ENCODE measurements around the gene STAT6. TPM values are rescaled to one million over a fixed set of nuclear protein-coding genes. Genes with fewer than 3 reads are reported as not detected.
"Not testable (repeated sequence)": the region's sequence is repeated elsewhere in the genome, so short reads cannot be mapped to it uniquely, and the experiment has no call there.

STAT6 gene
- total RNA-seq, 2 donors from 2014 or later = 158 to 198 TPM

DNA sequence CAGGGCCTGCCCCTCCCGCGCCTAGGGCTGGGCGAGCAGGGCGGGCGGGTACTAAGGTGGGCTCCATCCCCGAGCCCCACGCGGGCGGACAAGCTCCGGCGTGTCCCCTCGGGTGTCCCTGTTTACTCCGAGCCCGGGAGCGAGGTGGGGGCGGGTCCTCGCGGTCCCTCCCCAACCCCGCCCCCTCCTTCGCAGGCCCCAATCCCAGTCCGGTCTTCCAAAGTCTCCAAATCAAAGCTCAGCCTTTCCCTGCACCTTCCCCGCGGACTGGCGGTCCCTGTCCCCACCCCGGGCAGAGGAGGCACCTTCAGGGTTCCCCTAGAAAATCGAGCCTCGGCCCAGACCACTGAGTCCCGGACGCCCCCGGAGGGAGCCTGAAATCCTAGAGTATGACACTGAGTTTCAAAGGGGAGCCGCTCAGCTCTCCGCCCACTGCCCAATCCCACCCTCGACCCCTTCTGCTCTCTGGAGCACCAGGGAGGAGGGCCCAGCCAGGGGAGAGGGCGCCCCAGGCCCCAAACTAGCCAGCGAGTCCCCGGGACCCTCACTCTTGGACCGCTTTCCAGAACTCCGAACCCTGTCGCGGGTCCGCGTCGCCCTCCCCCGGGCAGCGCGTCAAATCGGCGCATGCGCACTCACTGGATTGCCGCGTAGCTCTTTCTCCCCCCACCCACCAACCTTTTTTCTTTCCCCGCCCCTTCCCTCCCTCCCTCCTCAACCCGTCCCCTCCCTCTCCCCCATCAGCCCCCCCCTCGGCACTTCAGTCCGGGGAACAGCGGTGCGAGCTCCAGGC lies 16.8 kb upstream of the STAT6 start, which contains the start of gene LRP1:
TSS of gene LRP1 (plus strand) at position 758 of the 793 bp plus-strand sequence. CDS start 482 bp downstream, outside the sequence.
- Mint-ChIP-seq H3K4me3 (peak within 1 kb of the TSS; percentile 77), H3K4me1 (ENCODE audit: low read depth in 2 of 2) (peaks cover 6 to 7% of the 10 kb centered on the region in 2 donors), H3K9me3 (no peaks in the 10 kb centered on the region), H3K27ac (peak within 1 kb of the TSS in 1 of 2 donors; percentile 47), H3K36me3 (peaks cover 6% of the 10 kb centered on the region), H3K27me3 (peaks cover 22 to 37% of the 10 kb centered on the region in 2 donors)
- ATAC-seq = peak; percentile 67 to 76
- DNase-seq (ENCODE audit: low spot score) = peak; percentile 63

GRCh38 chr12:57127101-57127725 lies 16.1 kb upstream of the STAT6 start:
- H3K4me1 Mint-ChIP-seq (ENCODE audit: low read depth in 2 of 2) = peaks cover 6 to 7% of the 10 kb centered on the region in 2 donors
- peaks cover 22 to 37% of the 10 kb centered on the region in 2 donors for H3K27me3 Mint-ChIP-seq
- H3K4me3 Mint-ChIP-seq = peak overlapping the region; percentile 77
- no peaks in the 10 kb centered on the region for H3K9me3 Mint-ChIP-seq
- H3K27ac Mint-ChIP-seq = peak overlapping the region in 1 of 2 donors; percentile 47
- DNase-seq (ENCODE audit: low spot score) (peak; percentile 55), ATAC-seq (no peak)
- peaks cover 6% of the 10 kb centered on the region for H3K36me3 Mint-ChIP-seq

- Mint-ChIP-seq H3K27ac (no peak overlapping the region), H3K9me3 (no peaks in the 10 kb centered on the region), H3K4me3 (peak overlapping the region; percentile 77), H3K36me3 (peaks cover 6% of the 10 kb centered on the region), H3K4me1 (ENCODE audit: low read depth in 2 of 2) (peaks cover 6 to 7% of the 10 kb centered on the region in 2 donors), H3K27me3 (peaks cover 18 to 33% of the 10 kb centered on the region in 2 donors)
- no peak for ATAC-seq
- DNase-seq (ENCODE audit: low spot score) = peak; percentile 23
Measured at GRCh38 chr12:57126561-57126960, 15.4 kb upstream of the STAT6 start.

DNA sequence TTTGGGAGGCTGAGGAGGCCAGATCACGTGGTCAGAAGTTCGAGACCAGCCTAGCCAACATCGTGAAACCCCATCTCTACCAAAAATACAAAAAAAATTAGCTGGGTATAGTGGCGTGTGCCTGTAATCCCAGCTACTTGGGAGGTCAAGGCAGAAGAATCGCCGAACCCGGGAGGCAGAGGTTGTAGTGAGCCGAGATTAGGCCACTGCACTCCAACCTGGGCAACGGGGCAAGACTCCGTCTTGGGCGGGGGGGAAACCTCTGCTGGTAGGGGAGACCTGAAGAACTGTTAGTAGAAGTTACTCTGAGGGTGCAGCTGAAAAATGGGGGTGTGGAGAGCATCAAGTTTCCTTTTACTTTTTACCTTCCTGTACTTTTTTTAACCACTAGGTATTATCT lies 14.9 kb upstream of the STAT6 start:
- Mint-ChIP-seq H3K9me3 (no peaks in the 10 kb centered on the region), H3K4me3 (no peak overlapping the region), H3K27me3 (peaks cover 15 to 28% of the 10 kb centered on the region in 2 donors), H3K4me1 (ENCODE audit: low read depth in 2 of 2) (peaks cover 6 to 7% of the 10 kb centered on the region in 2 donors), H3K36me3 (peaks cover 6% of the 10 kb centered on the region), H3K27ac (no peak overlapping the region)
- DNase-seq (ENCODE audit: low spot score) (peak; percentile 31), ATAC-seq (no peak)

- H3K36me3 Mint-ChIP-seq = peaks cover 6% of the 10 kb centered on the region
- no peaks in the 10 kb centered on the region for H3K9me3 Mint-ChIP-seq
- H3K4me3 Mint-ChIP-seq = no peak overlapping the region
- H3K27ac Mint-ChIP-seq = no peak overlapping the region
- H3K27me3 Mint-ChIP-seq = peaks cover 9 to 12% of the 10 kb centered on the region in 2 donors
- peak; percentile 81 for DNase-seq (ENCODE audit: low spot score)
- peak; percentile 79 to 81 for ATAC-seq
- H3K4me1 Mint-ChIP-seq (ENCODE audit: low read depth in 2 of 2) = peaks cover 6 to 7% of the 10 kb centered on the region in 2 donors
Measured at GRCh38 chr12:57124261-57124877, 13.2 kb upstream of the STAT6 start.

- ATAC-seq (no peak), DNase-seq (ENCODE audit: low spot score) (no peak)
- Mint-ChIP-seq H3K4me3 (no peak overlapping the region), H3K27ac (no peak overlapping the region), H3K36me3 (peaks cover 6% of the 10 kb centered on the region), H3K9me3 (no peaks in the 10 kb centered on the region), H3K27me3 (peaks cover 9 to 12% of the 10 kb centered on the region in 2 donors), H3K4me1 (ENCODE audit: low read depth in 2 of 2) (peaks cover 6 to 7% of the 10 kb centered on the region in 2 donors)
Measured at GRCh38 chr12:57123813-57124212, 12.7 kb upstream of the STAT6 start.

- H3K4me3 Mint-ChIP-seq; H3K4me1 Mint-ChIP-seq (ENCODE audit: low read depth in 2 of 2); H3K27ac Mint-ChIP-seq; ATAC-seq; DNase-seq (ENCODE audit: low spot score); H3K36me3 Mint-ChIP-seq; H3K9me3 Mint-ChIP-seq: not testable (repeated sequence)
- peaks cover 9 to 12% of the 10 kb centered on the region in 2 donors for H3K27me3 Mint-ChIP-seq
Measured at GRCh38 chr12:57120718-57121117, 9.6 kb upstream of the STAT6 start.

GRCh38 chr12:57119294-57120085 lies 8.3 kb upstream of the STAT6 start:
- Mint-ChIP-seq H3K36me3 (peaks cover 6% of the 10 kb centered on the region), H3K4me1 (ENCODE audit: low read depth in 2 of 2) (peaks cover 4 to 6% of the 10 kb centered on the region in 2 donors), H3K4me3 (no peak overlapping the region), H3K27me3 (peaks cover 6 to 11% of the 10 kb centered on the region in 2 donors), H3K27ac (no peak overlapping the region), H3K9me3 (no peaks in the 10 kb centered on the region)
- no peak for DNase-seq (ENCODE audit: low spot score)
- no peak for ATAC-seq

GRCh38 chr12:57118711-57119271 lies 7.6 kb upstream of the STAT6 start:
- DNase-seq (ENCODE audit: low spot score) (no peak), ATAC-seq (peak; percentile 38 to 55)
- H3K4me1 Mint-ChIP-seq (ENCODE audit: low read depth in 2 of 2) = no peaks in the 10 kb centered on the region
- H3K27me3 Mint-ChIP-seq = peaks cover 2 to 4% of the 10 kb centered on the region in 2 donors
- peaks cover under 1% of the 10 kb centered on the region for H3K36me3 Mint-ChIP-seq
- H3K27ac Mint-ChIP-seq = no peak overlapping the region
- H3K4me3 Mint-ChIP-seq = no peak overlapping the region
- H3K9me3 Mint-ChIP-seq = no peaks in the 10 kb centered on the region

DNA sequence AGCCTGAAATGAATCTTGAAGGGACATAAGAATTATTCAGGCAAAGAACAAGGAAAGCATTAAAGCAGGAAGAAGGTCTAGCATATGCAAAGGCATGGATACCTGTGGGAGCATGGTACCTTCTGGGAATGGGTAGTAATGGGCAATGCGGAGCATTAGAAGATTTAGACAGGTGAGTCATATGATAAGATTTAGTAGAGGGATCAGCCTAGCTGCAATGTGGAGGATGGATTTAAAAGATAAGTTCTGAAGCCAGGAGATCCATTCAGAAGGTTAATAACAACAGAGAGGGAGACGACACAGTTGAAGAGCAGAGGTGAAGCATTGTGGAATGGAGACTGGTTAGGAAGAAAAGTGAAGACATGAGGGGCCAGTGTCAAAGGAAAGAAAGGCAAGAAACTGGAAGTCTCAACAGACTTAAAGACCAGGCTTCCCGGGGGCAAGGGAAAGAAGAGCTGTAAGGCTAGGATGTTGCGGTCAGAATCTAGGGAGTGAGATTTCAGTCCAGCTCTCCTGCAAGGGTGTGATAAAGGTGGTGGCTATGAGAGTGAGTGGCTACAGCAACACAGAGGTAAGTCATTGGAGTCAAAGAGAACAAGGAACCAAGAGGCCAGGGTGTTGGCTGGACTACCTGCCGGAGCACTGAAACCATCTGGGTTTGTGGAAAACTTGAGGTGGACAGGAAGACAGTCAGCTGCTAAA lies 5.6 kb upstream of the STAT6 start:
- no peak for DNase-seq (ENCODE audit: low spot score)

GRCh38 chr12:57112492-57113294 lies 1.5 kb upstream of the STAT6 start:
- DNase-seq (ENCODE audit: low spot score) (no peak), ATAC-seq (peak in 1 of 2 donors; percentile 73)
- no peaks in the 10 kb centered on the region for H3K36me3 Mint-ChIP-seq
- peak overlapping the region; percentile 93 for H3K4me3 Mint-ChIP-seq
- peak overlapping the region; percentile 85 to 95 for H3K27ac Mint-ChIP-seq
- H3K9me3 Mint-ChIP-seq = no peaks in the 10 kb centered on the region
- peaks cover 36 to 43% of the 10 kb centered on the region in 2 donors for H3K4me1 Mint-ChIP-seq (ENCODE audit: low read depth in 2 of 2)
- peaks cover 0 to 2% of the 10 kb centered on the region in 2 donors for H3K27me3 Mint-ChIP-seq

More for the DNA sequence above, 5.6 kb upstream of the STAT6 start:
- Mint-ChIP-seq H3K27me3 (peaks cover 0 to 2% of the 10 kb centered on the region in 2 donors), H3K36me3 (no peaks in the 10 kb centered on the region), H3K27ac (no peak overlapping the region), H3K9me3 (no peaks in the 10 kb centered on the region), H3K4me1 (ENCODE audit: low read depth in 2 of 2) (peaks cover 13% of the 10 kb centered on the region in 2 donors), H3K4me3 (no peak overlapping the region)
- ATAC-seq = no peak

All from natural killer cell treated with Interleukin-12 subunit alpha and Interleukin-12 subunit beta and Interleukin-15 and Interleukin-18, amount 100 ng/mL, for 72 hours (primary cell).